K562 (cell line): ENCODE results near the gene ABR. TPM values are rescaled to one million over a fixed set of nuclear protein-coding genes. Genes with fewer than 3 reads are reported as not detected.

Experiments used
- ATAC-seq: fragments of 200-7000 bp; cut with Tn5 transposase; 3 replicates; pipeline ENCODE4 v1.9.1; 2020; ENCODE audit warnings: moderate library complexity
- BruUV-seq: library from RNA; stranded (reverse); fragments of 400-500 nt; replicated peaks from 2 replicates; lab custom pipeline; 2021; lab: Mats Ljungman, UMichigan
- CTCF ChIA-PET: fragments of 300-600 bp; formaldehyde crosslinking; extraction: SDS; loops from one replicate; lab custom pipeline; 2021; ENCODE audit warnings: low intra/inter-chr PET ratio; lab: Yijun Ruan, JAX
- POLR2A ChIA-PET: fragments of 300-600, 350-650 bp; sonication (Branson Sonifier 250); formaldehyde crosslinking; extraction: SDS; loops from one replicate; lab custom pipeline; 2021; ENCODE audit warnings: antibody characterized with exemption, inconsistent platforms; lab: Yijun Ruan, JAX
- DNase-seq, 4 experiments: peaks; one replicate each; pipeline versions ENCODE4 v3.0.0 to v3.0.0-alpha.2; 2011 to 2018; ENCODE audit warnings: low spot score in 3 of 4, mixed read lengths in 3 of 4; ENCODE audit errors: extremely low read depth in 1 of 4
- FAIRE-seq: peaks from 2 replicates; lab custom pipeline; 2011; peaks lifted over from hg19 to GRCh38; lab: Jason Lieb, UNC
- H2AFZ ChIP-seq: 2 replicates; pipeline ENCODE4 v1.6.0; 2011; ENCODE audit warnings: low read depth, low read length, control low read depth, inconsistent platforms
- H3K27ac ChIP-seq: fragments of 200-600 bp; 3 replicates; pipeline ENCODE4 v1.8.0; 2011; ENCODE audit warnings: low read depth, mild to moderate bottlenecking, control low read depth, inconsistent platforms, low read length, moderate library complexity, mixed read lengths; ENCODE audit errors: extremely low read depth
- H3K27me3 ChIP-seq, 2 experiments: fragments of 300-600 bp in 1 of 2; 2 replicates in 1 of 2; 3 replicates in 1 of 2; pipeline versions ENCODE4 v1.6.0 to v1.8.0; 2011; ENCODE audit warnings: inconsistent platforms in 2 of 2, low read length in 2 of 2, mild to moderate bottlenecking in 1 of 2, mixed read lengths in 1 of 2, moderate library complexity in 1 of 2; ENCODE audit not compliant: control insufficient read depth in 2 of 2, insufficient read depth in 2 of 2
- H3K36me3 ChIP-seq: fragments of 300-600 bp; 3 replicates; pipeline ENCODE4 v1.8.0; 2011; ENCODE audit warnings: mild to moderate bottlenecking, low read length, inconsistent platforms; ENCODE audit not compliant: control insufficient read depth, insufficient read depth
- H3K4me1 ChIP-seq, 2 experiments: fragments of 200-600 bp in 1 of 2; replicated peaks in 1 of 2; 2 replicates in 1 of 2; 3 replicates in 1 of 2; pipeline versions ENCODE4 v1.5.1 to v1.8.0; 2011; ENCODE audit warnings: inconsistent platforms in 2 of 2, low read length in 2 of 2, mild to moderate bottlenecking in 1 of 2, mixed read lengths in 1 of 2, moderate library complexity in 1 of 2; ENCODE audit not compliant: control insufficient read depth in 2 of 2, insufficient read depth in 2 of 2
- H3K4me2 ChIP-seq: 2 replicates; pipeline ENCODE4 v1.6.1; 2011; ENCODE audit warnings: low read length, control low read depth, inconsistent platforms, mixed read lengths; ENCODE audit not compliant: insufficient read depth
- H3K4me3 ChIP-seq: fragments of 200-600 bp; sonication (generic), shearing (Covaris generic); 2 replicates; pipeline ENCODE4 v1.5.1; 2016; ENCODE audit warnings: control low read depth, inconsistent platforms
- H3K79me2 ChIP-seq: fragments of 200-600 bp; 3 replicates; pipeline ENCODE4 v1.8.0; 2011; ENCODE audit warnings: low read length, inconsistent platforms; ENCODE audit not compliant: control insufficient read depth, insufficient read depth
- H3K9ac ChIP-seq, 2 experiments: 2 replicates each; pipeline versions ENCODE4 v1.6.0 to v1.6.1; 2011; ENCODE audit warnings: low read depth in 2 of 2, low read length in 2 of 2, control low read depth in 1 of 2, inconsistent platforms in 1 of 2, mild to moderate bottlenecking in 1 of 2, mixed read lengths in 1 of 2; ENCODE audit not compliant: insufficient read depth in 1 of 2
- H3K9me1 ChIP-seq: one replicate; pipeline ENCODE4 v1.6.0; 2011; ENCODE audit warnings: inconsistent platforms, mild to moderate bottlenecking, low read length, moderate library complexity; ENCODE audit not compliant: control insufficient read depth, insufficient read depth
- H3K9me3 ChIP-seq: replicated peaks from 2 replicates; pipeline ENCODE4 v1.5.1; 2011; ENCODE audit warnings: low read depth, low read length, inconsistent platforms; ENCODE audit not compliant: control insufficient read depth, insufficient read depth
- H4K20me1 ChIP-seq: replicated peaks from 2 replicates; pipeline ENCODE4 v1.6.1; 2011; ENCODE audit warnings: low read length, inconsistent platforms, mixed read lengths; ENCODE audit not compliant: control insufficient read depth, insufficient read depth
- BCL6 ChIP-seq: fragments of 250-450 bp; sonication (Bioruptor Pico); IDR thresholded peaks from 2 replicates; pipeline ENCODE4 v1.4.0; 2020
- FOXK1 ChIP-seq: sonication (generic); formaldehyde crosslinking; IDR thresholded peaks from 2 replicates; pipeline ENCODE4 v1.8.0; 2022; ENCODE audit warnings: missing genetic modification reagents, mild to moderate bottlenecking, borderline replicate concordance
- SAFB ChIP-seq: fragments of 200-400 bp; formaldehyde crosslinking; IDR thresholded peaks from 2 replicates; pipeline ENCODE4 v1.6.1; 2017; ENCODE audit warnings: low read depth, low read length, borderline replicate concordance
- ZNF263 ChIP-seq: sonication (generic); formaldehyde crosslinking; IDR thresholded peaks from 2 replicates; pipeline ENCODE4 v1.8.0; 2022; ENCODE audit warnings: mild to moderate bottlenecking, missing genetic modification reagents, borderline replicate concordance
- WGBS: fragments of 100-300 bp; shearing (Covaris generic); methylation state at CpG from one replicate; pipeline ENCODE4 v1.1.6; 2016; ENCODE audit warnings: low coverage, mixed read lengths; ENCODE audit not compliant: insufficient coverage; ENCODE audit errors: missing lambda C conversion rate; 5-methylcytosine and 5-hydroxymethylcytosine counted together
- in situ Hi-C: fragments of 300-500 bp; cut with MboI; formaldehyde crosslinking; loops from 4 replicates; pipeline ENCODE4 v1.15.0; 2018; ENCODE audit warnings: inconsistent platforms, mixed read lengths
- intact Hi-C: fragments of 100-400 bp; cut with micrococcal nuclease; formaldehyde crosslinking; loops from 2 replicates; pipeline ENCODE4 v1.14.2; 2022
- polyA plus RNA-seq, 8 experiments: library from polyadenylated mRNA; depleted of rRNA in 4 of 8; stranded (reverse) in 5 of 8; unstranded in 3 of 8; fragments of >200 nt; fragmentation: Nextera tagmentation in 2 of 8; fragmentation: Illumina TruSeq in 1 of 8; extraction: Ambion mirVana in 2 of 8; extraction: Trizol in 1 of 8; gene quantifications; 2 replicates each; pipeline versions ENCODE4 v1.2.1 to v1.2.3, GENCODE V29; 2011 to 2014; ENCODE audit warnings: inconsistent platforms in 1 of 8, missing spikeins in 1 of 8
- total RNA-seq, 7 experiments: library from RNA; depleted of rRNA in 6 of 7; stranded (reverse); fragments of >200 nt in 6 of 7; fragmentation: Illumina TruSeq in 2 of 7; extraction: Trizol in 2 of 7; gene quantifications; 2 replicates each; pipeline versions ENCODE4 v1.2.1 to v1.2.3, GENCODE V29; 2011 to 2021; ENCODE audit warnings: low replicate concordance in 1 of 7
- TF ChIP-seq, protein P1 (sequence below): fragments of 450-650 bp; IDR thresholded peaks from 2 replicates; pipeline ENCODE4 v1.6.1; 2017; ENCODE audit warnings: mild to moderate bottlenecking, moderate library complexity
- TF ChIP-seq, protein P2 (sequence below): fragments of 450-650 bp; formaldehyde crosslinking; IDR thresholded peaks from 2 replicates; pipeline ENCODE4 v1.4.0; 2022; ENCODE audit warnings: missing genetic modification characterization

Gene ABR
- total and polyA plus RNA-seq, 9 of the 15 experiments (the other 6 are each of a cell fraction or from before 2014, with no cell fraction given), result 0.07 to 1.6 (median 0.37) TPM; not detected in 1

DNA sequence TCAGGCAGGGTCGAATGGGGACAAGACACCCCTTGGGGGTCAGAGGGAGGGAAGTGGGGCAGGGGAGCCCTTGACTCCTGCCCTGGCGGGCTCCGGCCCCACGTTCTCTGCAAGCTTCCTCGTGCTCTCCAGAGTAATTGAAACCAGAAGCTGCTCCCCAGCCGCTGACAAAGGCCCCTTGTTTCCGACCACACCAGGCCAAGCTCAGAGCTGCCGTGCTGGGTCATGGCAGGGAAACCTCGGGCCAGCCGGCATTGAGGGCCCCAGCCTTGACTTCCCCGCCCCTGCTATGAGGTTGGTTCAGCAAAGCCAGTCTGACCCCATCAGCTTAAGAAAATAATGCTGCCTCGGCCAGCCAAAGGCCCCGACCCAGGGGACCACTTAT, 139.6 kb downstream of the ABR start (continued):
- TF ChIP-seq, protein P1, sequence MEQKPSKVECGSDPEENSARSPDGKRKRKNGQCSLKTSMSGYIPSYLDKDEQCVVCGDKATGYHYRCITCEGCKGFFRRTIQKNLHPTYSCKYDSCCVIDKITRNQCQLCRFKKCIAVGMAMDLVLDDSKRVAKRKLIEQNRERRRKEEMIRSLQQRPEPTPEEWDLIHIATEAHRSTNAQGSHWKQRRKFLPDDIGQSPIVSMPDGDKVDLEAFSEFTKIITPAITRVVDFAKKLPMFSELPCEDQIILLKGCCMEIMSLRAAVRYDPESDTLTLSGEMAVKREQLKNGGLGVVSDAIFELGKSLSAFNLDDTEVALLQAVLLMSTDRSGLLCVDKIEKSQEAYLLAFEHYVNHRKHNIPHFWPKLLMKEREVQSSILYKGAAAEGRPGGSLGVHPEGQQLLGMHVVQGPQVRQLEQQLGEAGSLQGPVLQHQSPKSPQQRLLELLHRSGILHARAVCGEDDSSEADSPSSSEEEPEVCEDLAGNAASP, result no peak
- TF ChIP-seq ZNF263 (CRISPR knock-in tag), result no peak

GRCh38 chr17:1039511-1040215, 140.1 kb downstream of the ABR start:
- Histone ChIP-seq H3K27ac (no peak overlapping the region), H3K4me1 (peaks cover 0 to 11% of the 10 kb centered on the region in 2 experiments; a peak in 2 of 5 replicates), H3K4me2 (no peak overlapping the region), H3K79me2 (no peaks in the 10 kb centered on the region), H3K9me3 (no peaks in the 10 kb centered on the region), H3K27me3 (peaks cover 26 to 62% of the 10 kb centered on the region in 2 experiments; a peak in 4 of 5 replicates), H3K9ac (no peak overlapping the region), H3K9me1 (no peaks in the 10 kb centered on the region), H3K36me3 (no peaks in the 10 kb centered on the region), H4K20me1 (no peaks in the 10 kb centered on the region), H2AFZ (no peak overlapping the region), H3K4me3 (no peak overlapping the region)
- FAIRE-seq (no peak), DNase-seq (no peak), ATAC-seq (no peak)
- intact Hi-C loops, result no loop called here
- ChIA-PET POLR2A (interaction anchor here (1.4 kb wide), 1 partner anchor 16 kb away, joined by 3 read pairs; no protein-coding TSS in a partner anchor), CTCF (no interaction called here)
- TF ChIP-seq BCL6 (CRISPR knock-in tag) (no peak), SAFB (no peak), FOXK1 (CRISPR knock-in tag) (no peak)
- TF ChIP-seq, protein P2, sequence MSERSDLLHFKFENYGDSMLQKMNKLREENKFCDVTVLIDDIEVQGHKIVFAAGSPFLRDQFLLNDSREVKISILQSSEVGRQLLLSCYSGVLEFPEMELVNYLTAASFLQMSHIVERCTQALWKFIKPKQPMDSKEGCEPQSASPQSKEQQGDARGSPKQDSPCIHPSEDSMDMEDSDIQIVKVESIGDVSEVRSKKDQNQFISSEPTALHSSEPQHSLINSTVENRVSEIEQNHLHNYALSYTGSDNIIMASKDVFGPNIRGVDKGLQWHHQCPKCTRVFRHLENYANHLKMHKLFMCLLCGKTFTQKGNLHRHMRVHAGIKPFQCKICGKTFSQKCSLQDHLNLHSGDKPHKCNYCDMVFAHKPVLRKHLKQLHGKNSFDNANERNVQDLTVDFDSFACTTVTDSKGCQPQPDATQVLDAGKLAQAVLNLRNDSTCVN, result no peak
- BruUV-seq, result no TSS peak
- in situ Hi-C loops, result no loop called here
- 3% methylated on average over 16 of the region's 30 CpGs for WGBS
